Right lobe of liver (tissue), 6 donors: ENCODE measurements around the gene GPAT3. TPM values are rescaled to one million over a fixed set of nuclear protein-coding genes. Genes with fewer than 3 reads are reported as not detected.

Experiments used
- ATAC-seq, 4 donors: fragments of 200-7000 bp; cut with Tn5 transposase; one replicate each; pipeline ENCODE4 v1.9.1; 2020; ENCODE audit warnings: mild to moderate bottlenecking in 4 of 4, moderate library complexity in 4 of 4
- DNase-seq, 3 donors: peaks; one replicate each; pipeline ENCODE4 v3.0.0-alpha.2; 2020
- H3K27ac ChIP-seq, 3 donors: fragments of 200-600 bp; one replicate each; pipeline ENCODE4 v1.8.0; 2022
- H3K27me3 ChIP-seq, 2 donors: fragments of 200-600 bp; one replicate each; pipeline ENCODE4 v1.8.0; 2022
- H3K36me3 ChIP-seq, 4 donors: fragments of 200-600 bp; sonication (generic) in 1 of 4; one replicate each; pipeline versions ENCODE4 v1.5.1 to v1.8.0; 2017 to 2022; ENCODE audit warnings: control low read depth in 1 of 4
- H3K4me1 ChIP-seq, 4 donors: fragments of 200-600 bp; sonication (generic) in 1 of 4; one replicate each; pipeline versions ENCODE4 v1.5.1 to v1.8.0; 2017 to 2022; ENCODE audit warnings: control low read depth in 1 of 4
- H3K4me3 ChIP-seq, 3 donors: fragments of 200-600 bp; one replicate each; pipeline ENCODE4 v1.8.0; 2022
- H3K9me3 ChIP-seq, 4 donors: fragments of 200-600 bp; sonication (generic) in 1 of 4; one replicate each; pipeline versions ENCODE4 v1.5.1 to v1.8.0; 2017 to 2022; ENCODE audit warnings: control low read depth in 1 of 4
- POLR2A ChIP-seq: fragments of 450-650 bp; IDR thresholded peaks from one replicate; pipeline ENCODE4 v1.6.1; 2017; ENCODE audit warnings: antibody characterized with exemption, mild to moderate bottlenecking
- WGBS: methylation state at CpG from one replicate; pipeline ENCODE4 v1.1.6; 2018; ENCODE audit warnings: low coverage, low lambda C conversion rate; ENCODE audit not compliant: insufficient coverage; ENCODE audit errors: missing lambda C conversion rate; 5-methylcytosine and 5-hydroxymethylcytosine counted together
- intact Hi-C, 2 donors: fragments of 100-400 bp; cut with DNase I; formaldehyde crosslinking; loops; one replicate each; pipeline versions ENCODE4 v1.11.2 to v1.14.1; 2022
- total RNA-seq, 6 experiments: library from RNA; depleted of rRNA in 2 of 6; stranded (reverse); fragments of >200 nt in 2 of 6; fragmentation: NEBNext Ultra II Directional in 3 of 6; extraction: Animal tissue kit (Norgen Biotek cat#: 25700) in 3 of 6; gene quantifications; one replicate each; pipeline versions ENCODE4 v1.1.0 to v1.2.4, GENCODE V29; 2016 to 2023
- TF ChIP-seq, protein P1 (sequence below), 4 donors: fragments of 200-600 bp in 3 of 4; fragments of 450-650 bp in 1 of 4; IDR thresholded peaks; one replicate each; pipeline versions ENCODE4 v1.5.1 to v1.8.0; 2016 to 2022; ENCODE audit warnings: antibody characterized with exemption in 4 of 4, mild to moderate bottlenecking in 2 of 4
- donor health status: DM: no; HTN: yes; CAD: no.
- donor health status: DM: no; HTN: no; CAD: no.
- donor health status: DM: no; HTN: no; CAD: no.
- donor health status: DM: no; HTN: yes; CAD: no.
- donor health status: DM: no; HTN: yes; CAD: no.

The GPAT3 gene
- total RNA-seq, 6 experiments from 2014 or later = 5.1 to 9.0 (median 5.7) TPM

DNA sequence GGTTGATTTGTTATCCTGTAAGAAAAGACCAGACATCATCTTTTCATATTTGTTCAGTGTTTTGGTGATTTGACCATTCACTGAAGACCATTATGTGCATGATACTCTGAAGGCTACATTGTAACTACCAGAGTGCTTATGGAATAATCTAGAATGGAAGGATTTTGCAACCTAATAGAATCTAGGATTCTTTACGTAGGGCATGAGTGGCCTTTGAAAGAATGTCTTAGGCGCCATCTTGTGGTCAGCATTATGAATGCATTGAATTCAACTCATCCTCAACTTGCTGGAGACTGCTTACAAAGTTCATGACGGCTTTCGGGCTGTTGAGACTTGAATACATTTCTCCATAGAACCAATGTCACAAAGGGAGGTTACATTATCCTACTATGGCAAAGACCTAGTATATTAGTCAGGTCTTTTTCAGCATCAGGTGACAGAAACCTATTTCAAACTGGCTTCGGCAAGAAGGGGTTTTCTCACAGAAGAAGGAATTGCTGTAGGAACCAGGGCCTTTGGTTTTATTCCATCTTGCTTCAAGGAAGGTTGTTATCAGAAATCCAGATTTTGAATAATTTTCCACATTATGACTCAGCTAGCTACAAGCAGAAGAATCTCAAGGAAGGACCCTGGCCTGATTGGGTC, 104.1 kb downstream of the GPAT3 start:
- Histone ChIP-seq H3K4me1 (no peaks in the 10 kb centered on the region), H3K4me3 (no peak overlapping the region), H3K9me3 (no peaks in the 10 kb centered on the region), H3K36me3 (no peaks in the 10 kb centered on the region), H3K27me3 (no peaks in the 10 kb centered on the region), H3K27ac (no peak overlapping the region)
- WGBS = 20% methylated on average over 5 of the region's 5 CpGs
- DNase-seq = peak in 1 of 3 donors; percentile 59
- no peak for TF ChIP-seq POLR2A
- TF ChIP-seq, protein P1, sequence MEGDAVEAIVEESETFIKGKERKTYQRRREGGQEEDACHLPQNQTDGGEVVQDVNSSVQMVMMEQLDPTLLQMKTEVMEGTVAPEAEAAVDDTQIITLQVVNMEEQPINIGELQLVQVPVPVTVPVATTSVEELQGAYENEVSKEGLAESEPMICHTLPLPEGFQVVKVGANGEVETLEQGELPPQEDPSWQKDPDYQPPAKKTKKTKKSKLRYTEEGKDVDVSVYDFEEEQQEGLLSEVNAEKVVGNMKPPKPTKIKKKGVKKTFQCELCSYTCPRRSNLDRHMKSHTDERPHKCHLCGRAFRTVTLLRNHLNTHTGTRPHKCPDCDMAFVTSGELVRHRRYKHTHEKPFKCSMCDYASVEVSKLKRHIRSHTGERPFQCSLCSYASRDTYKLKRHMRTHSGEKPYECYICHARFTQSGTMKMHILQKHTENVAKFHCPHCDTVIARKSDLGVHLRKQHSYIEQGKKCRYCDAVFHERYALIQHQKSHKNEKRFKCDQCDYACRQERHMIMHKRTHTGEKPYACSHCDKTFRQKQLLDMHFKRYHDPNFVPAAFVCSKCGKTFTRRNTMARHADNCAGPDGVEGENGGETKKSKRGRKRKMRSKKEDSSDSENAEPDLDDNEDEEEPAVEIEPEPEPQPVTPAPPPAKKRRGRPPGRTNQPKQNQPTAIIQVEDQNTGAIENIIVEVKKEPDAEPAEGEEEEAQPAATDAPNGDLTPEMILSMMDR (IDR thresholded peaks at IDR 0.05) = peak; percentile 80 to 93 (median 84)
- ATAC-seq = peak; percentile 94 to 97 (median 95)
- intact Hi-C loops = loop anchor here (5.0 to 10.0 kb wide), 2 partner anchors 133 to 135 kb away; no protein-coding TSS in a partner anchor

DNA sequence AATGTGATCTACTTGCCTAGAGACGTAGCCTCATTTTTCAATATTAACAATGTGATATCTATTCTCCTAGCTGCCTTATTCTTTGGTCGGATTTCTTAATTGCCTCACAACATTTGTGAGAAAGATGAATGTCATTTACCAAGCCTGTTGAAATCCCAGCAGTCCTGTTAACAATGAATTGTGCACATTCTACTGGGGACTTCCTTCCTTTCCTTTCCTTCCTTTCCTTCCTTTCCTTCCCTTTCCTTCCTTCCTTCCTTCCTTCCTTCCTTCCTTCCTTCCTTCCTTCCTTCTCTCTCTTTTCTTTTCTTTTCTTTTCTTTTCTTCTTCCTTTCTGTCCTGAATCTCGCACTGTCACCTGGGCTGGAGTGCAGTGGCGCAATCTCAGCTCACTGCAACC, 107.1 kb downstream of the GPAT3 start:
- Histone ChIP-seq H3K27ac (no peak overlapping the region), H3K9me3 (no peaks in the 10 kb centered on the region), H3K36me3 (no peaks in the 10 kb centered on the region), H3K4me3 (no peak overlapping the region), H3K27me3 (no peaks in the 10 kb centered on the region), H3K4me1 (no peaks in the 10 kb centered on the region)
- no peak for TF ChIP-seq POLR2A
- TF ChIP-seq, protein P1 (IDR thresholded peaks at IDR 0.05) = no peak
- 57% methylated on average over 4 of the region's 4 CpGs for WGBS
- DNase-seq (no peak), ATAC-seq (no peak)
- intact Hi-C loops = no loop called here

DNA sequence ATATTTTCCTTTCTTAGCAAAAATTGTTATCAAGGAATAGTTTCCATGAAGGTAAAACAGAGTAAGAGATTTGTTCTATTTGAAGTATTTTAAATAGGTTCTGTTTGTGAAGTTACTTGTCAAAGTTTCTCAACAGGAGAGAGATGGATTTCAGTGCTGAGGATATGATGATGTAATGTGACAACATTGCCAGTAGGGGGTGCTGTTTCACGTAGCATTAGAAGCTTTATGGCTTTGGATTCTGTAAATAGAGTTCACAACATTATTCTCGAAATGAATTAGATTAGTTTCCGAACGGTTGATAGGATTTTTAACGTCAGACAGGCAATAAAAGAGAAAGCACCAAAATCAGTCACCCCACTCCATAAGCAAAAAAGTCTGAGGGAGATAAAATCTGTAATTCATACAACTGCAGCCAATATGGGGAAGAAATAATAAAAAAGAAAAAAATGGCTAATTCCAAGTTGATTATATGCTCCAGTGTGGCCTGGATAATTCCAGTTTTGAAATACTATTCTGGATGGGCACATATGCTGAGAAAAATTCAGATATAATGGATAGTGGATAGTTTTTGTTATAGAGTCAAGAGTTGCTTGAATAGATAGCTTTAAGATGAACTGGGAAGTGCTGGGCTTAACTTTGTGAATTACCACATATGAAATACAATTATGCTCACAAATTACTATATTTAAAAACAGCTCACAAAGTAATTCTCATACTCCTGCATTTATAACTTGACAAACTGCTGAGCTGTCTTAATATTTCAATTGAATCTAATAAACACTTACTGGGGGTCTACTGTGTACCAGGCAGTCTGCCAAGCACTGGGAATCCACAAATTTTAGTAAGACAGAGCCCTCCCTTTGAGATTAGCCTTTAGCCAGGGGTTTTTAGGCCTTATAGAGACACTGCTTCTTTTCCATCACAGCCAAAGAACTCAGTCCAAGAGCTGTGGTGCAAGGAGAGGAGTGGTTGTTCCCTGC, 109.1 kb downstream of the GPAT3 start:
- ATAC-seq = peak; percentile 82 to 89 (median 85)
- no peak overlapping the region for H3K27ac ChIP-seq
- H3K36me3 ChIP-seq = no peaks in the 10 kb centered on the region
- no peaks in the 10 kb centered on the region for H3K9me3 ChIP-seq
- 0% methylated on average over 5 of the region's 5 CpGs for WGBS
- H3K27me3 ChIP-seq = no peaks in the 10 kb centered on the region
- no peak for TF ChIP-seq POLR2A
- TF ChIP-seq, protein P1 (IDR thresholded peaks at IDR 0.05) = peak; percentile 88 to 98 (median 91)
- intact Hi-C loops = no loop called here
- no peak for DNase-seq
- no peaks in the 10 kb centered on the region for H3K4me1 ChIP-seq
- no peak overlapping the region for H3K4me3 ChIP-seq

DNA sequence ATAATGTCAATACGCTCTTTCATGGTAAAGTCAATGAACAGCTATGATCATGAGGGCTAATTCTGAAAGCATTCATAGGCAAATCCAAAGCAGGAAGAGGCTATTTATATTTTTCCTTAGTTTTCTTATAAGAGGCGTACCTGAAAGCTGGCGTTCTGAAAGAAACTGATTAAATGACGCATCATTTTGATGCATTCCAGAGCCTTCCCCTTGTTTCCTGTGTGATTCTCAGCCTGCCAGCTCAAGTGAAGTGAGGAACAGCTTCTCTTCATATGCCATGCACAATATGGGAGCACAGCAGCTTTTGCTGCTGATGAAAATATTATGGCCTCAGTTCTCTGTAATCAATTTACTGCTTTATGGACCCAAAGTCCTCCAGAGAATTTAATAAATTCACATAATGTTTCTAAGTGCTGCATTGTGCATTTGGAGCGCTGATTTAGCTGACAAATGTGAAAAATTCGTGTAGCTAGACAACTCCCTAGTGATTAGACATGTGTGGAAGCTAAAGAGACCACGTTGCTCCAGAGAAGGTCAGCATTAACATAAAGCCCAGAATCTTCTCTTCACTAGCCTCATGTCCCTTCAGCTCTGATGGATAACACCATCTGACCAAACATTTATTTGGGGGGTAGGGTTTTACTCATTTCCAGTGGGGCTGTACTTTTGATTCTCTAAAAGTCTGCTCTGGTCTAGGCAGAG, 110.8 kb downstream of the GPAT3 start:
- H3K4me3 ChIP-seq = no peak overlapping the region
- intact Hi-C loops = no loop called here
- H3K27me3 ChIP-seq = no peaks in the 10 kb centered on the region
- TF ChIP-seq POLR2A = no peak
- TF ChIP-seq, protein P1 (IDR thresholded peaks at IDR 0.05) = no peak
- no peak for DNase-seq
- no peaks in the 10 kb centered on the region for H3K36me3 ChIP-seq
- no peaks in the 10 kb centered on the region for H3K4me1 ChIP-seq
- H3K9me3 ChIP-seq = no peaks in the 10 kb centered on the region
- H3K27ac ChIP-seq = no peak overlapping the region
- WGBS = 43% methylated on average over 7 of the region's 7 CpGs
- no peak for ATAC-seq
